Activated CD4-positive, alpha-beta T cell treated with anti-CD3 and anti-CD28 coated beads for 1 hour (primary cell): ENCODE results near the gene FOXO6.
A peak's percentile ranks its signal among the peaks of the same experiment; 100 is the strongest.

Experiments used
- DNase-seq: peaks from one replicate; pipeline ENCODE4 v3.0.0-alpha.2; 2020

The FOXO6 gene

GRCh38 chr1:41368366-41368765 is 7.1 kb downstream of the FOXO6 start:
- DNase-seq = no peak

- no peak for DNase-seq
Observed at GRCh38 chr1:41368801-41369200, 7.6 kb downstream of the FOXO6 start.

GRCh38 chr1:41369531-41369930 is 8.3 kb downstream of the FOXO6 start:
- DNase-seq = no peak

- DNase-seq = no peak
Observed at GRCh38 chr1:41370225-41370624, 9.0 kb downstream of the FOXO6 start.

GRCh38 chr1:41370756-41371420 is 9.7 kb downstream of the FOXO6 start:
- DNase-seq = no peak

- DNase-seq = no peak
Observed at GRCh38 chr1:41371630-41372599, 10.7 kb downstream of the FOXO6 start.

GRCh38 chr1:41372600-41372993 is 11.4 kb downstream of the FOXO6 start:
- no peak for DNase-seq

GRCh38 chr1:41373373-41373772 is 12.1 kb downstream of the FOXO6 start:
- DNase-seq = no peak

GRCh38 chr1:41374711-41375110 is 13.5 kb downstream of the FOXO6 start:
- DNase-seq = no peak

- DNase-seq = no peak
Observed at GRCh38 chr1:41377397-41377796, 16.2 kb downstream of the FOXO6 start.

GRCh38 chr1:41378222-41378621 is 17.0 kb downstream of the FOXO6 start:
- no peak for DNase-seq

GRCh38 chr1:41378999-41379737 is 17.9 kb downstream of the FOXO6 start:
- no peak for DNase-seq

GRCh38 chr1:41379738-41380130 is 18.5 kb downstream of the FOXO6 start:
- DNase-seq = no peak

GRCh38 chr1:41380195-41380594 is 19.0 kb downstream of the FOXO6 start:
- no peak for DNase-seq

- DNase-seq = no peak
Observed at GRCh38 chr1:41380979-41381691, 19.9 kb downstream of the FOXO6 start.

- DNase-seq = no peak
Observed at GRCh38 chr1:41381692-41382479, 20.7 kb downstream of the FOXO6 start.

GRCh38 chr1:41382480-41383090 is 21.4 kb downstream of the FOXO6 start:
- DNase-seq = no peak

GRCh38 chr1:41383094-41383852 is 22.0 kb downstream of the FOXO6 start:
- peak; percentile 26 for DNase-seq

- no peak for DNase-seq
Observed at GRCh38 chr1:41384579-41384978, 23.3 kb downstream of the FOXO6 start.

- no peak for DNase-seq
Observed at GRCh38 chr1:41385398-41386195, 24.4 kb downstream of the FOXO6 start.
